ENCODE measurements around the gene TCEAL1.

TCEAL1 gene

DNA sequence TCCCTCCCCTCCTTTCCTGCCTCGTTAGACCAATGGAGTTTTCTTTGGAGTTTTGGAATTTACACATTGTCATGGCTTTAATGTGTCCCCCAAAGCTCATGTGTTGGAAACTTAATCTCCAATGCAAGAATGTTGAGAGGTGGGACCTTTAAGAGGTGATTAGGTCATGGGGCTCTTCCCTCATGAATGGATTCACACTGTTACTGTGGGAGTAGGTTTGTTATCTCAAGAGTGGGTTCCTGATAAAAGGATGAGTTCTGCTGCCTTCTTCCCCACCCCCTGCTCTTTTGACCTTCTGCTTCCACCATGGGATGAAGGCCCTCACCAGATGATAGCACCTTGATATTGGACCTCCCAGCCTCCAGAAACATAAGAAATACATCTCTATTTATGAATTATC is 41.0 kb downstream of the TCEAL1 start:
- TF ChIP-seq, protein P1, sequence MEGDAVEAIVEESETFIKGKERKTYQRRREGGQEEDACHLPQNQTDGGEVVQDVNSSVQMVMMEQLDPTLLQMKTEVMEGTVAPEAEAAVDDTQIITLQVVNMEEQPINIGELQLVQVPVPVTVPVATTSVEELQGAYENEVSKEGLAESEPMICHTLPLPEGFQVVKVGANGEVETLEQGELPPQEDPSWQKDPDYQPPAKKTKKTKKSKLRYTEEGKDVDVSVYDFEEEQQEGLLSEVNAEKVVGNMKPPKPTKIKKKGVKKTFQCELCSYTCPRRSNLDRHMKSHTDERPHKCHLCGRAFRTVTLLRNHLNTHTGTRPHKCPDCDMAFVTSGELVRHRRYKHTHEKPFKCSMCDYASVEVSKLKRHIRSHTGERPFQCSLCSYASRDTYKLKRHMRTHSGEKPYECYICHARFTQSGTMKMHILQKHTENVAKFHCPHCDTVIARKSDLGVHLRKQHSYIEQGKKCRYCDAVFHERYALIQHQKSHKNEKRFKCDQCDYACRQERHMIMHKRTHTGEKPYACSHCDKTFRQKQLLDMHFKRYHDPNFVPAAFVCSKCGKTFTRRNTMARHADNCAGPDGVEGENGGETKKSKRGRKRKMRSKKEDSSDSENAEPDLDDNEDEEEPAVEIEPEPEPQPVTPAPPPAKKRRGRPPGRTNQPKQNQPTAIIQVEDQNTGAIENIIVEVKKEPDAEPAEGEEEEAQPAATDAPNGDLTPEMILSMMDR (IDR thresholded peaks at IDR 0.05) = no peak

DNA sequence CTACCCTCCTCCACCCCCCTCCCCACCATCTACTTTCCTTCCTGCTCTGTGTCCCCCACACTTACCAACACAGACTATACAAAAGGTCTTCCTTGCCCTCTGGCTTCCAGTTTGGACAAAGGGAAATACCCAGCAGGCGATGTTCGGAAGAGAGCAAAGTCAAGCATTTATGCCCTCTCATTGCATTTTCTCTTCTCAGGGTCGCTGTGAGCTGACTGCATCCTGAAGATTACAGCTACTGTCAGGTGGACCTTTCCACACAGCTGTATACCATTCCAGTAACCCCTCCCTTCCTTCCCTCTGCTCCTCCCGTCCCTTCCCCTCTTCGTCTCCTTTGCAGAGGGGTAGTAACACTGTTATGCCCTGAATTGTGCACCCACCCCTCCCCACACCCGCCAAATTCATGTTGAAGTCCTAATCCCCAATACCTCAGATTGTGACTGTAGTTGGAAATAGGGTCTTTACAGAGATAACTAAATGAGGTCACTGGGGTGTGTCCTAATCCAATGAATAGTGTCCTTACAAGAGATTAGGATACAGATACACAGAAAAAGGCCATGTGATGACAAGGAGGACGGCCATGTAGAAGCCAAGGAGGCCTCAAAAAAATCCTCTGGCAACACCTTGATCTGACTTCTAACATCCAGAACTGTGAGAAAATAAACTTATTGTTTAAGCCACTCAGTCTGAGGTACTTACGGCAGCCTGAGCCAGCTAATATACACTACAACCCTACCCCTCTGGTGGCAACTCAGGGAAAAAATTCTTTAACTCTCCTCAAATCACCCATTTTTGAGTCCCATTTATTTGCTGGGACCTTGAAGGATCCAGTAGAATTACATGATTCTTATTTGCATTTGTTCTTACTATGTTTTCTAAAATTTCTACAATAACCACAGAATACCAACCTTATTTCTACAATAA is 46.0 kb downstream of the TCEAL1 start:
- TF ChIP-seq, protein P1 (IDR thresholded peaks at IDR 0.05) = no peak

DNA sequence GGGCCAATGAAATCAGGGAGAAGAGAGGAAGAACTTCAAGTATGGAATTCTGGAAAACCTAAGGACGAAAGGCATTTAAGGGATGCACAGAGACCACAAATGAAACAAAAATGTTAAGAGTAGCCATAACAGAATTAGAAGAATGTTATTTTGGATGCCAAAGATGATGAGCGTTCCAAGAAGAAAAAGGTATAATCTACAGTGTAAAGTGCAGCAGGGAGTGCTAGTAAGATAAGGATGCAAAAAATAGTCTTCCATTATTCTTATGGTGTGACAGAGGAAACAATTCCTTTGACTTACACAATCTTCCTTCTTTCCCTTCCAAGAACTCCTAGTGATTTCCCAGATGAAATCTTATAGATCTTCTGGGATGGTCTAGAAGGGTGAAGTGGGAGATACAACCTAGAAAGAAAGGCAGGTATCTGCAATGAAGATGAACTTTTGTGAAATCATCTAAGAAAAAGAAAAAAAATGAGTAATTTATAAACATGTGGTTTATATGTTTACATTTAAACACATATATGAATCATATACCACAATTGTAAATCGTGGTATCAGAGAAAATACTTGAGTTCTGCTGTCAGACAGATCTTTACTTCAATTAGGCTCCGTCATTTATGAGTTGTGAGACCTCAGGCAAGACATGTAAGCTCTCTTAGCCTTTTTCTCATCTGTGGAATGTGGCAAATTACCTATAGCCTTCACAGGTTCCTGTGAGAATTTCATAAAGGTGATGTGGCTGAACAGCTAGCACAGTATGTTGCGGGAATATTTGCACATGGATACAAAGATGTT is 49.6 kb downstream of the TCEAL1 start:
- TF ChIP-seq, protein P1 (IDR thresholded peaks at IDR 0.05) = no peak

Data from LNCAP (cell line).